GM10266 (cell line): Measurements from ENCODE around the gene FAM9C.
"Not testable (repeated sequence)": the region's sequence is repeated elsewhere in the genome, so short reads cannot be mapped to it uniquely, and the experiment has no call there.

ENCODE experiments used
- DNase-seq: peaks from one replicate; pipeline ENCODE4 v3.0.0; 2012; ENCODE audit errors: extremely low spot score
- CTCF ChIP-seq: IDR thresholded peaks from 2 replicates; pipeline ENCODE4 v1.5.1; 2012; ENCODE audit warnings: mild to moderate bottlenecking, low read depth; ENCODE audit not compliant: control insufficient read depth, insufficient read depth; ENCODE audit errors: missing control alignments

FAM9C gene

GRCh38 chrX:13088156-13088487, 43.7 kb upstream of the FAM9C start:
- TF ChIP-seq CTCF, result no peak

GRCh38 chrX:13087322-13088155, 43.1 kb upstream of the FAM9C start:
- no peak for TF ChIP-seq CTCF
- peak; percentile 19 for DNase-seq

More at GRCh38 chrX:13088156-13088487, 43.7 kb upstream of the FAM9C start:
- no peak for DNase-seq

- not testable (repeated sequence) for DNase-seq
Observed at GRCh38 chrX:13086793-13087321, 42.4 kb upstream of the FAM9C start.

GRCh38 chrX:13086076-13086475, 41.7 kb upstream of the FAM9C start:
- no peak for TF ChIP-seq CTCF
- DNase-seq, result no peak

GRCh38 chrX:13085526-13085925, 41.1 kb upstream of the FAM9C start:
- TF ChIP-seq CTCF, result no peak
- no peak for DNase-seq

GRCh38 chrX:13084611-13085010, 40.2 kb upstream of the FAM9C start:
- DNase-seq, result no peak
- TF ChIP-seq CTCF, result no peak

GRCh38 chrX:13083755-13084326, 39.4 kb upstream of the FAM9C start:
- DNase-seq, result not testable (repeated sequence)

GRCh38 chrX:13082206-13083065, 38.0 kb upstream of the FAM9C start:
- no peak for TF ChIP-seq CTCF
- no peak for DNase-seq
